IMR-90 (cell line): ENCODE results near the gene ADARB2. TPM values are rescaled to one million over a fixed set of nuclear protein-coding genes. Genes with fewer than 3 reads are reported as not detected.

Experiments
- ATAC-seq: fragments of 200-7000 bp; cut with Tn5 transposase; 2 replicates; pipeline ENCODE4 v1.9.1; 2020; ENCODE audit warnings: low read depth, mild to moderate bottlenecking, moderate library complexity
- BruUV-seq: library from RNA; stranded (reverse); fragments of 400-500 nt; replicated peaks from 2 replicates; lab custom pipeline; 2021; lab: Mats Ljungman, UMichigan
- CTCF ChIA-PET: fragments of 300-600 bp; formaldehyde crosslinking; extraction: SDS; loops from one replicate; lab custom pipeline; 2021; ENCODE audit warnings: antibody characterized with exemption; lab: Yijun Ruan, JAX
- POLR2A ChIA-PET: fragments of 300-600 bp; sonication (Branson Sonifier 250); formaldehyde crosslinking; loops from one replicate; lab custom pipeline; 2022; ENCODE audit warnings: antibody characterized with exemption; ENCODE audit not compliant: unreplicated experiment; lab: Charles Lee
- DNase-seq: peaks from one replicate; pipeline ENCODE4 v3.0.0; 2013
- H2AFZ ChIP-seq: replicated peaks from 2 replicates; pipeline ENCODE3; 2013; ENCODE audit warnings: low read length, mild to moderate bottlenecking; ENCODE audit not compliant: poor library complexity
- H2AK5ac ChIP-seq: 2 replicates; pipeline ENCODE4 v1.6.1; 2013; ENCODE audit warnings: low read depth, low read length, inconsistent platforms
- H2AK9ac ChIP-seq: replicated peaks from 2 replicates; pipeline ENCODE3; 2013; ENCODE audit warnings: mild to moderate bottlenecking, low read depth, low read length, moderate library complexity; ENCODE audit not compliant: poor library complexity
- H2BK120ac ChIP-seq: 2 replicates; pipeline ENCODE4 v1.6.1; 2013; ENCODE audit warnings: low read depth, low read length, inconsistent platforms
- H2BK15ac ChIP-seq: 3 replicates; pipeline ENCODE4 v1.6.1; 2013; ENCODE audit warnings: low read depth, low read length, inconsistent platforms
- H2BK20ac ChIP-seq: 2 replicates; pipeline ENCODE4 v1.6.1; 2013; ENCODE audit warnings: low read depth, mild to moderate bottlenecking, inconsistent platforms, low read length, moderate library complexity
- H2BK5ac ChIP-seq: 2 replicates; pipeline ENCODE4 v1.6.1; 2013; ENCODE audit warnings: mild to moderate bottlenecking, low read depth, low read length, inconsistent platforms; ENCODE audit not compliant: poor library complexity, severe bottlenecking
- H3K14ac ChIP-seq: replicated peaks from 2 replicates; pipeline ENCODE4 v1.6.1; 2013; ENCODE audit warnings: low read depth, low read length, inconsistent platforms
- H3K18ac ChIP-seq: 2 replicates; pipeline ENCODE4 v1.6.1; 2013; ENCODE audit warnings: low read depth, low read length, control low read depth
- H3K23ac ChIP-seq: 2 replicates; pipeline ENCODE4 v1.6.1; 2013; ENCODE audit warnings: low read depth, low read length, inconsistent platforms
- H3K27ac ChIP-seq: 2 replicates; pipeline ENCODE4 v1.5.1; 2013; ENCODE audit warnings: mild to moderate bottlenecking, control low read depth, low read length; ENCODE audit not compliant: insufficient read depth
- H3K27me3 ChIP-seq: 2 replicates; pipeline ENCODE4 v1.6.1; 2013; ENCODE audit warnings: low read length; ENCODE audit not compliant: control insufficient read depth, insufficient read depth
- H3K36me3 ChIP-seq: 2 replicates; pipeline ENCODE4 v1.6.1; 2013; ENCODE audit warnings: low read length, mixed read lengths; ENCODE audit not compliant: control insufficient read depth, insufficient read depth
- H3K4ac ChIP-seq: 2 replicates; pipeline ENCODE4 v1.6.1; 2013; ENCODE audit warnings: low read depth, low read length, inconsistent platforms
- H3K4me1 ChIP-seq: 2 replicates; pipeline ENCODE4 v1.6.1; 2013; ENCODE audit warnings: low read length, mixed read lengths; ENCODE audit not compliant: control insufficient read depth, insufficient read depth
- H3K4me2 ChIP-seq: 2 replicates; pipeline ENCODE4 v1.6.1; 2013; ENCODE audit warnings: low read depth, mild to moderate bottlenecking, control low read depth, low read length, moderate library complexity
- H3K4me3 ChIP-seq: 2 replicates; pipeline ENCODE4 v1.5.1; 2013; ENCODE audit warnings: low read depth, mild to moderate bottlenecking, control low read depth, low read length, moderate library complexity; ENCODE audit not compliant: insufficient read depth
- H3K56ac ChIP-seq: 2 replicates; pipeline ENCODE4 v1.6.1; 2013; ENCODE audit warnings: low read length, inconsistent platforms; ENCODE audit not compliant: insufficient read depth; ENCODE audit errors: extremely low read depth
- H3K79me1 ChIP-seq, 2 experiments: 2 replicates each; pipeline ENCODE4 v1.6.1; 2013; ENCODE audit warnings: low read length in 2 of 2, inconsistent platforms in 1 of 2, low read depth in 1 of 2
- H3K9ac ChIP-seq: 2 replicates; pipeline ENCODE4 v1.6.1; 2013; ENCODE audit warnings: low read depth, low read length, control low read depth
- H3K9me1 ChIP-seq: 2 replicates; pipeline ENCODE4 v1.6.1; 2013; ENCODE audit warnings: low read length, inconsistent platforms; ENCODE audit not compliant: insufficient read depth
- H3K9me3 ChIP-seq: 2 replicates; pipeline ENCODE4 v1.6.1; 2013; ENCODE audit warnings: low read length; ENCODE audit not compliant: control insufficient read depth, insufficient read depth
- H4K20me1 ChIP-seq: 2 replicates; pipeline ENCODE4 v1.6.1; 2013; ENCODE audit warnings: low read length, inconsistent platforms; ENCODE audit not compliant: insufficient read depth
- H4K5ac ChIP-seq: 2 replicates; pipeline ENCODE4 v1.6.1; 2013; ENCODE audit warnings: mild to moderate bottlenecking, low read depth, low read length, control low read depth
- H4K8ac ChIP-seq, 2 experiments: 2 replicates each; pipeline ENCODE4 v1.6.1; 2013; ENCODE audit warnings: low read depth in 2 of 2, low read length in 2 of 2, control low read depth in 1 of 2, inconsistent platforms in 1 of 2
- H4K91ac ChIP-seq: 2 replicates; pipeline ENCODE4 v1.6.1; 2013; ENCODE audit warnings: low read depth, low read length, inconsistent platforms; ENCODE audit not compliant: insufficient read depth
- MAFK ChIP-seq: IDR thresholded peaks from 2 replicates; pipeline ENCODE4 v1.6.1; 2012; ENCODE audit warnings: low read depth, low read length, improper control_type of control experiment
- NFE2L2 ChIP-seq: fragments of 150-350 bp; IDR thresholded peaks from 2 replicates; pipeline ENCODE4 v1.6.1; 2016; ENCODE audit warnings: low read depth, mild to moderate bottlenecking, low read length
- WGBS, 2 experiments: methylation state at CpG; one replicate each; pipeline versions ENCODE4 v1.1.5 to v1.1.7; 2013; ENCODE audit warnings: missing lambda C conversion rate in 2 of 2; ENCODE audit not compliant: insufficient read length in 1 of 2; ENCODE audit errors: extremely low coverage in 2 of 2; 5-methylcytosine and 5-hydroxymethylcytosine counted together
- dilution Hi-C: fragments of 300-500 bp; cut with HindIII; formaldehyde crosslinking; loops from one replicate; pipeline ENCODE4 v1.14.3; 2018; ENCODE audit warnings: low sequenced_read_pairs; ENCODE audit not compliant: unreplicated experiment
- in situ Hi-C: fragments of 300-500 bp; cut with MboI; formaldehyde crosslinking; loops from 3 replicates; pipeline ENCODE4 v1.14.3; 2019; ENCODE audit warnings: low sequenced_read_pairs, inconsistent platforms, mixed read lengths
- intact Hi-C: fragments of 100-400 bp; cut with micrococcal nuclease; formaldehyde crosslinking; loops from 2 replicates; pipeline ENCODE4 v1.10.0; 2022
- polyA plus RNA-seq, 3 experiments: library from polyadenylated mRNA; depleted of rRNA; stranded (reverse); fragments of >200 nt; gene quantifications; 2 replicates each; pipeline ENCODE4 v1.2.3, GENCODE V29; 2012; ENCODE audit warnings: low replicate concordance in 1 of 3
- total RNA-seq: library from RNA; depleted of rRNA; stranded (reverse); fragments of >200 nt; gene quantifications from 2 replicates; pipeline ENCODE4 v1.2.3, GENCODE V29; 2012

The ADARB2 gene
- total and polyA plus RNA-seq, 2 of the 4 experiments (the other 2 are of a cell fraction): not detected

- no peak for TF ChIP-seq MAFK
- no peak for TF ChIP-seq NFE2L2
- Histone ChIP-seq H2AK5ac (no peak overlapping the region), H2BK120ac (no peak overlapping the region), H2BK15ac (no peak overlapping the region), H3K4ac (no peak overlapping the region), H3K79me1 (no peaks in the 10 kb centered on the region), H3K27me3 (no peaks in the 10 kb centered on the region), H3K4me3 (no peak overlapping the region), H3K9me3 (peaks cover 53% of the 10 kb centered on the region), H3K14ac (no peak overlapping the region), H3K18ac (no peak overlapping the region), H3K36me3 (no peaks in the 10 kb centered on the region), H2BK5ac (no peak overlapping the region), H2AK9ac (no peak overlapping the region), H4K8ac (no peak overlapping the region), H2AFZ (no peak overlapping the region), H2BK20ac (no peak overlapping the region), H4K20me1 (no peaks in the 10 kb centered on the region), H3K27ac (no peak overlapping the region), H3K4me2 (no peak overlapping the region), H3K9me1 (no peaks in the 10 kb centered on the region), H3K4me1 (no peaks in the 10 kb centered on the region), H3K56ac (no peak overlapping the region), H4K91ac (no peak overlapping the region), H3K23ac (no peak overlapping the region), H3K9ac (no peak overlapping the region), H4K5ac (no peak overlapping the region)
- in situ Hi-C loops: no loop called here
- dilution Hi-C loops: no loop called here
- ChIA-PET POLR2A (no interaction called here), CTCF (no interaction called here)
- intact Hi-C loops: no loop called here
- no TSS peak for BruUV-seq
- DNase-seq (no peak), ATAC-seq (no peak)
- 57% methylated on average over 7 of the region's 16 CpGs; no CpG with 5 or more reads in 1 of the 2 experiments for WGBS, 2 experiments
Measured at GRCh38 chr10:1576467-1577372, 160.6 kb downstream of the ADARB2 start.
